ENCODE measurements around the gene SP2. TPM values are rescaled to one million over a fixed set of nuclear protein-coding genes. Genes with fewer than 3 reads are reported as not detected.

Gene SP2
- total and polyA plus RNA-seq, 2 of the 13 experiments (the other 11 are each of a cell fraction or from before 2014, with no cell fraction given), result 1.4 to 4.8 TPM

GRCh38 chr17:47970725-47971499 is 74.9 kb downstream of the SP2 start, which contains the start of gene CDK5RAP3 (continued):
- peak; percentile 93 for TF ChIP-seq TIGD3 (CRISPR knock-in tag; IDR thresholded peaks at IDR 0.05; ENCODE audit: borderline replicate concordance)
- no peak for TF ChIP-seq SOX6 (IDR thresholded peaks at IDR 0.05)
- peak; percentile 85 for TF ChIP-seq SOX6 (CRISPR knock-in tag; IDR thresholded peaks at IDR 0.05)
- TF ChIP-seq ZNF781 (CRISPR knock-in tag; IDR thresholded peaks at IDR 0.05; ENCODE audit: borderline replicate concordance, not compliant biosample characterization), result peak; percentile 98
- TF ChIP-seq ZNF556 (CRISPR knock-in tag; IDR thresholded peaks at IDR 0.05; ENCODE audit: borderline replicate concordance), result peak; percentile 94; the same call in 1 of the 2 replicates
- TF ChIP-seq ZNF512B (CRISPR knock-in tag; IDR thresholded peaks at IDR 0.05; ENCODE audit: borderline replicate concordance), result peak; percentile 35; the same call in 1 of the 2 replicates
- peak; percentile 92; the same call in 1 of the 2 replicates for TF ChIP-seq ZNF432 (CRISPR knock-in tag; IDR thresholded peaks at IDR 0.05; ENCODE audit: borderline replicate concordance)
- TF ChIP-seq ZNF761 (CRISPR knock-in tag; conservative IDR thresholded peaks at IDR 0.05), result peak; percentile 80; the same call in 1 of the 2 replicates
- TF ChIP-seq RFX3 (CRISPR knock-in tag; IDR thresholded peaks at IDR 0.05), result peak; percentile 5; the same call in 1 of the 2 replicates
- no peak for TF ChIP-seq TEF (CRISPR knock-in tag; IDR thresholded peaks at IDR 0.05)
- TF ChIP-seq TCF12 (IDR thresholded peaks at IDR 0.05), result no peak
- TF ChIP-seq TCF12 (CRISPR knock-in tag; IDR thresholded peaks at IDR 0.05), result no peak; the same call in 1 of the 2 replicates
- peak; percentile 85; the same call in 1 of the 2 replicates for TF ChIP-seq CSRNP2 (CRISPR knock-in tag; conservative IDR thresholded peaks at IDR 0.05; ENCODE audit: low read depth)
- peak; percentile 99 for TF ChIP-seq ZNF501 (CRISPR knock-in tag; IDR thresholded peaks at IDR 0.05)
- no peak for TF ChIP-seq ZNF660 (CRISPR knock-in tag; IDR thresholded peaks at IDR 0.05; ENCODE audit: borderline replicate concordance, low read depth)
- TF ChIP-seq MLXIP (CRISPR knock-in tag; IDR thresholded peaks at IDR 0.05; ENCODE audit: borderline replicate concordance), result no peak; the same call in 1 of the 2 replicates
- peak; percentile 91 for TF ChIP-seq NFKB2 (CRISPR knock-in tag; IDR thresholded peaks at IDR 0.05; ENCODE audit: borderline replicate concordance)
- TF ChIP-seq PRMT3 (CRISPR knock-in tag; IDR thresholded peaks at IDR 0.05; ENCODE audit: borderline replicate concordance, low read depth), result no peak; the same call in 1 of the 2 replicates

Data from HepG2 (cell line).